Gastrocnemius medialis (tissue), 4 donors: ENCODE data around the gene KRTAP10-6.

ENCODE experiments used
- CTCF ChIP-seq, 5 experiments: fragments of 450-650 bp in 3 of 5; fragments of 200-600 bp in 2 of 5; sonication (generic) in 2 of 5; IDR thresholded peaks in 4 of 5; conservative IDR thresholded peaks in 1 of 5; 1 replicate in 4 of 5; 2 replicates in 1 of 5; pipeline ENCODE4 v1.5.1; 2016 to 2019; ENCODE audit warnings: antibody characterized with exemption in 5 of 5, mild to moderate bottlenecking in 3 of 5, moderate library complexity in 3 of 5
- POLR2A ChIP-seq, 2 donors: fragments of 450-650 bp; IDR thresholded peaks; one replicate each; pipeline ENCODE4 v1.6.1; 2017; ENCODE audit warnings: antibody characterized with exemption in 2 of 2, mild to moderate bottlenecking in 2 of 2, moderate library complexity in 2 of 2

GRCh38 chr21:44568261-44568660 lies 24.0 kb downstream of the KRTAP10-6 start:
- TF ChIP-seq CTCF (IDR thresholded peaks at IDR 0.05 in 4 of 5, conservative IDR thresholded peaks at IDR 0.05 in 1 of 5) (no peak), POLR2A (IDR thresholded peaks at IDR 0.05) (no peak)
